Measurements from ENCODE around the gene COL13A1.
A peak's percentile ranks its signal among the peaks of the same experiment; 100 is the strongest.

The COL13A1 gene

DNA sequence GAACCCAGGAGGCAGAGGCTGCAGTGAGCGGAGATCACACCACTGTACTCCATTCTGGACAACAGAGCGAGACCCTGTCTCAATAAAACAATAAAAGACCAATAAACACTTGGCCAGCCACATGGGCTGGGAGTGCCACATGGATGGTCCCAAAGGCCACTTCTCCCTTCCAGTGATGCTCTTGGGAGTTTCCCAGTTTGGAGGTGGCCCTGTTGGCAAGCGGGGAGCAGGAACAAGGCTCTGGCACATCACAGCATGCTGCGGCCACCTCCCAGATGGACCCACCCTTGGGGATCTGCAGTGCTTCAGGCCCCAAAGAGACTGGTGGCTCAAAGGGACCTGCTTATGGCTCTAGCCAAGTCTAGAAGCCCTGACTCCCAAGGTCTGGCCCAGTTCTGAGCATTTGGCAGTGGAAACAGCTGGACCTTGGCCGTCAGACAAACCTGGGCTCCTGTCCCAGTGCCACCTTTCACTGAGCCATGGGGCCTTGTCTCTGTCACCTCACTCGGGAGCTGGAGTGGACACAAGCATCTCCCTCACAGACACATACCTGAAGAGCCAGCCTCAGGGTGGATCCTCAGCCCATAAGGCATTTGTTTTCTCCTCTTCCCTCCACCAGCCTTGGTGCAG is 91.7 kb downstream of the COL13A1 start:
- DNase-seq = no peak

DNA sequence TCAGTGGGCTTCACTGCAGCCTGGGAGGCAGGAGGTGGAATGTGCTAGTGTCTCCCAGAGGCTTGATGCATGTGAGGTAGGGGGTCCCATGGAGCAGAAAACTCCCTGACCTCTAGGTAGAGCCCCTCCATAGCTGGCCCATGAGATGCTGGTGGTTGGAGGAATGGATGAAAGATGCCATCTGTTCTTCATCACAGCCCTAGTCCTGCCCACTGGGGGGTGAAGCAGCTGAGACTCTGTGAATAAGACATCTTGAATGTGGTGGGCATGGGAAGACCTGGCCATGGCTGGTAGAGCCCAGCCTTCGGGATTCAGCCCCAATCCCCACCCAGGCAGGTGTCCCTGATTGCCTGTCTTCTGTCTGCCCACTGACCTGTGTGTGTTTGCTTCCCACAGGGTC is 92.5 kb downstream of the COL13A1 start:
- DNase-seq = no peak

DNA sequence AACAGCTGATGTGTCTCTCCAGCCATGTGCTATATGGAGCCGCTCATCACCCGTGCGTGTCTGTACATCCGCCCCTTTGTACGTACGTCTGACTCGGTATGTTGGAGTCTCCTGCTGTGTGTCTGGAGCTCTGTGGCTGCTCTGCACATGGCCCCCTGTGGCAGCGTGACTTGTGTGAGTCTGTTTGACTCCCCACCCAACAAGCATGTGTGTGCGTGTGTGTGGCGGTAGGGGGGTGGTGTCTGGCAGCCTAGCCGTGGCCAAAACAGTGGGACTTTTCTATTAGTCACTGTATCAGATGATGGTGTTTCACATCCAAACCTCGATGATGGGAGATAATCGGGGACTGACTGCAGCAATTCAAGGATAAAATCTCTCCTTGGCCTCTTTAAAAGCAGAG is 94.1 kb downstream of the COL13A1 start:
- no peak for DNase-seq

DNA sequence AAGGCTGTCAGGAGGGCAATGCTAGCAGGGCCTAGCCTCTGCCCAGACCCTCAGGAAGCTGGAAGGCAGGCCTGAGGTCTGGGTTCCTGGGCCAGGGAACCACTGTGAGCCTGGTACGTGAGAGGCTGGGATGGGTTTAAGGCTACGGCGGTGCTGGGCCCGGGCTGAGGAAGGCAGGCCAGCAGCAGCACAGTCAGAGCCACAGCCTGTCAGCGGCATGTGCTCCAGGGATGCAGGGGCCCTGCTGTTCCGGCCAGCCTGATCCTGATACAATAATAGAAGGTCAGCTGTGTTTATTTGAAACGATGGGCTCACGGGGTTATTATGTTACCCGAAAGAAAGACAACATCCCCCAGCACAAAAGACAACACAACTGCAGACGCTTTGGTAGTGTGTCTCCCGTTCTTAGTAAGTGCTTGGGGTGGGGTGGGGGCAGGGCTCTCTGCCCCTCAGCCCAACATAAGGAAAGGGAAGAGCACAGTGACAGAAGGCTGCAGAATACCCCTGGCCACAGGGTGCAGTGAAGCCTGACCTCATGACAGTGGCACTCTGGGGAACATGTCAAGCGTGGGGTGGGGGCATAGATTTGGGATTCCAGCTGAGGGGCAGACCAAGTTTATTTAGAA is 95.0 kb downstream of the COL13A1 start:
- no peak for DNase-seq

GRCh38 chr10:69897432-69897831 is 95.7 kb downstream of the COL13A1 start:
- DNase-seq = no peak

DNA sequence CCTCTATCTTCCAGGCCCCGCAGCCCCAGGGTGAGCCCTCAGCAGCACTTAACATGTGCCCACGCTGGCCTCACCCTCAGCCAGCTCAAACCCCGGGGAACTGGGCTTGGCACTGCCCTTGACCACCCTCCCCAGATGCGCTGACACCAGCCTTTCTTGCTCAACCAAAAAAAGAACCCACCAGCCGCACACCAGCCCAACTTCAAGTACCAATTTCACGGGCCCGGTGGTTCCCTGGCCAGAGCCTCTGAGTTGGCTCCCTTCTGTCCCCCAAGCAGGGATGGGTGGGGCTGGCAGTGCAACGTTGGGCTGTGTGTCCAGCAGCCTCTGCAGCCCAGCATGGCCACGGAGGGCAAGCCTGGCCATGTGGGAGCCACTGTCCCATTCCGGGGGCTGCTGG is 96.3 kb downstream of the COL13A1 start:
- DNase-seq = no peak

- no peak for DNase-seq
These were observed 96.8 kb downstream of the COL13A1 start for GRCh38 chr10:69898524-69898923.

DNA sequence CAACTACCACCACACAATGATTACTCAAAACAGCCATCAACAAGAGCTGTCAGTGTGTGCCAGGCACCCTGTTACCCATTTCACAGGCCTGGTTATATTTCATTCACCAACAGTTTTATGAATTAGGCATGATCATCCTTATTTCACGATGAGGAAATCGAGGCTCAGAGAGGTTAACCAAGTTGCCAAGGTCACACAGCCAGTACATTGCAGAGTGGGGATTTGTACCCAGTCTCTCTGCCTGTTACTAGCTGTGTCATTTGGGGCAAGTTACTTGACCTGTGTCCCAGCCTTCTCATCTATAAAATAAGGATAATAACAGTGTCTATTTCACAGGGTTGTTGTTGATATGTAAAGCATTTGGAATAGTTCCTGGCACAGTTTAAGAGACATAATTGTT is 97.2 kb downstream of the COL13A1 start:
- DNase-seq = no peak

- no peak for DNase-seq
These were observed 98.3 kb downstream of the COL13A1 start for GRCh38 chr10:69899727-69900595.

DNA sequence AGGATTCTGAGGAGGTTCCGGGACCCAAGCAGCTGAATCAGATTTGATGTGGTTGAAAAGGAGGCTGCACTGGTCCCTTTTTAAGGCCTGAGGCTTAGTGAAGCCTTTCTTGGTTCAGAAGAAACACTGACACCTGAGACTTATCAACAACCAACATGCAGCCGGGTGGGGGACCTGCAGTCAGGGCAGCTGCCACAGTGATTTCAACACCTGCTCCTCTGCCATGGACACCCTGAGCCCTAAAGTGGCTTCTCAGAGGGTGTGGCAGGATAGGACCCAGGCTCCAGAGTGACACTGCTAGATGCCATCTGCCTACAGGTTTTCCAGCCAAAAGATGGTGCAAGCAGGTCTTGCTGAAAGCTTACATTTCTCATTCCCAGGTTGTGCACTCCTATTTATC is 99.3 kb downstream of the COL13A1 start:
- DNase-seq = no peak

- peak; percentile 31 for DNase-seq
These were observed 100.2 kb downstream of the COL13A1 start for GRCh38 chr10:69901628-69902505.

DNA sequence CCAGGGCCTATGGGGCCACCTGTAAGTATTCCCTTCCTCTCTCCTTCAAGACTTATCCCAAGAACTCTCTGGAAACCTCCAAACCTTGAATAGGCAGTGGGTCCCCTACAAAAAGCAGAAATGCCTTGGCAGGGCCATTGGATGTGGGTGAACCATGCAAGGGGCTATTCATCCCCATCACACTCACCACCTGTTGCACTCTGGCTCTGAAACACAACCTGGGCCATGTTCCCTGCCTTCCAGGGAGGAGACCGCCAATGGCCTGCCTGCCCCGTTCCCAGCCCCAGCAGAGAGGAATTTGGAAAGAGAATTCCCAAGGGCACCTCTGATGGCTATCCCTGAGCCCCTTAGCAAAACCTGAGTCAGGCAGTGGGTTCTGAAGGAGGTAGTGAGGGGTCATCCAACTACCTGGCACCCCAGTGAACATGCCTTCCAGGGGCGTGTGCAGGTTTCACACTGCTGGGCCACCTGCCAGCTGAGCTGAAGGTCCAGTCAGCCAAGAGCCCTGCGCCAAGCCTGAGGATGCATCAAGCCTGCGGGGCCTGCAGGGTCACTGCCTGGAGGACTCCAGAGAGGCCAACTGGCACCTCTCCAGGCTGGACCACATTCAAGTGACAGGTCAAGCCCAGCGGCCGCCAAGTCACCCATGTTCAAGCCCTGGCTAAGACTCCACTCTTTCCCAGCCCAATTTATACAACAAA is 101.3 kb downstream of the COL13A1 start:
- no peak for DNase-seq

DNA sequence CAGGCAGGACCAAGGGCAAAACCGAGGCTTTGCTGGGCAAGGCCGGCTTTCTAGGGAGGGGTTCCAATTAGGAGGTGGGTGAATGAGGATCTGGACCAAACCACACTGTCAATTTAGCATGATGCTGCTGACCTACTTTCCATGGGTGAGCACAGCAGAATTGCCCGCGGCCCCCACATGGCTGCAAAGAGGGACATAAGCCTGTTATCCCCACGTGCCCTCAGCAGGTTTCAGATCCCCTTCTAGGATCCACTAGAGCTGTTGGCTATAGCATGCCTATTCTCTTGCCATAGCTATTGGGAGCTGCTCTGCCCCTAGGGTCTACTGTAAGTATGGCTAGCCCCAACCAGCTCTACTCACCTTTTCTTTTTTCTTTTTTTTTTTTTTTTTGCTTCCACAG is 102.8 kb downstream of the COL13A1 start:
- peak; percentile 9 for DNase-seq

- DNase-seq = no peak
These were observed 104.7 kb downstream of the COL13A1 start for GRCh38 chr10:69906425-69906824.

- DNase-seq = no peak
These were observed 105.8 kb downstream of the COL13A1 start for GRCh38 chr10:69907517-69907916.

GRCh38 chr10:69908124-69908523 is 106.4 kb downstream of the COL13A1 start:
- no peak for DNase-seq

DNA sequence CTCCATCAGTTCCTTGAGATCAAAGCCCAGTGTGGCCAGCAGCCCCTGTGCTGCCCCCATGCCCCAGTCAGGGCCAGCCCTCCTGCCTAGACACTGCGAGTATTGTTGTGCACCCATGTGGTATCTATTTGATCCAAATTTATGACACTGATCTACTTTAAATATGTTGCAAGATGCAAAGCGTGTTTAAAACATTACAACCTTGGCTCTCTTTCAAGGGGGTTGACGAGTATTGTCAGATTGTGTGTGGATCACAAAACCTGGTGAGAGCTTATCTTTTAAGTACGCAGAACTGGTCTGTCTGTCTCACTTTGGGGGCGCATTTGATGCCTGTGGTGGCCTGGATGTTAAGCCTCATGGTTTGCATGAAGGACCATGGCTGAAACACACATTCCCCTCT is 108.9 kb downstream of the COL13A1 start:
- no peak for DNase-seq

GRCh38 chr10:69911613-69912528 is 110.2 kb downstream of the COL13A1 start:
- no peak for DNase-seq

DNA sequence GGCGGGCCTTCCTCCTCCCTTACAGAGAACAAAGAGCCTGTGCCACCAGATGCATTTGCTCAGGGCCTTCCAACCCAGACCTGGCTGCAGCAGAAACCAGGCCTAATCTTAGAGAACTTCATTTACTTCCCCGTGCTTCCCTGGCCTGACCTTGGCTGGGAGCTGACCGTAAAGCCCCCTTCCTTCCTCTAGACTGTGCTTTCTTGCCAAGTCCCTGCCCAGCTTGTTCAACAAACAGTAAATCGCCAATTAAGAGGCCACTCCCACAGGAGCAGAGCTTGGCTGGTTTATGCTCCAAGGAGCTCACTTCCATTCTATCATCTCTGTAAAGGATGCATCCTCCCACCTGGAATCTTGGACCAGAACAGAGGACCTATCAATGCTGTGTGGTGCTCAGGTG is 110.9 kb downstream of the COL13A1 start:
- DNase-seq = no peak

DNA sequence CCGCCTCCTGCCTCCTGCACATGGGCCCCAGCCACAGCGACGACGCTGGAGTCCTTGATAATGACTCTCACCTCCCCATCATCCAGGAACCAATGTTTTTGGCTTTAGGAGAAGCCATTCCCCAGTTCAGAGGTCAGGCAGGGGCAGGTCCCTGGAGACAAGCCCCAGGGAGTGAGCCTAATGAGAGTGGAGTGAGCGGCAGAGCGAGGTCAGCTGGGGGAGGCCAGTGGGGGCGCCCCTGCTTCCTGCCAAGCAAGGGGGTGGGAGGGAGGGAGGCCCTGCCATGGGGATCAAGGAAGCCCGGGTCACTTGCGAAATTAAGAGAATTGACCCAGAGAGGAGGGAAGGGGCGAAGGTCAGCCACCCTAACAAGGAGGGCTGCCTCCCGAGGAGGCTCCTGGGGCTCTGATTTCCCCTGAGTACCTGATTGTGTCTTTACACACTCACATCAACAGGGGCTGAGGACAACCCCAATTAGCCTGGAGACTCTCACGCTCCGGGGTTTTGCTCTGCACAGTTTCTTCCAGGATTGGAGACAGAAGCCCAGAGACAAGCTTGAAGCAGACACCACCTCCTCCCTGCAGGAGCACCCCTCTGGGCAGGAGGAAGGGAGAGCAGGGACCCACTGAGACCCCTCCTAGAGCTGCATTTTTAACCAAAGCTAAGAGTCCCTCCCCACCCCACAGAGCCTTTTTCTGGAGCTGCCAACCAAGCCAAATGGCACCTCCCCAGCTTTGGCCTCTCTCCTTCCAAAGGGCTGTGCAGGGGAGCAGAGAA is 112.1 kb downstream of the COL13A1 start:
- DNase-seq = no peak
